SK-N-SH (cell line): ENCODE results near the gene SYNJ2. TPM values are rescaled to one million over a fixed set of nuclear protein-coding genes. Genes with fewer than 3 reads are reported as not detected.

Experiments used
- CTCF ChIA-PET: fragments of 300-600, 350-600 bp; formaldehyde crosslinking; extraction: SDS; loops from one replicate; lab custom pipeline; 2021; lab: Yijun Ruan, JAX
- POLR2A ChIA-PET: fragments of 350-600 bp; sonication (Branson Sonifier 250); formaldehyde crosslinking; extraction: SDS; loops from one replicate; lab custom pipeline; 2020; ENCODE audit warnings: antibody characterized with exemption, inconsistent platforms; lab: Yijun Ruan, JAX
- DNase-seq: peaks from one replicate; pipeline ENCODE4 v3.0.0; 2012
- H2AFZ ChIP-seq: fragments of 200-600 bp; sonication (generic); 2 replicates; pipeline ENCODE4 v1.8.1; 2016; ENCODE audit warnings: antibody characterized with exemption, mild to moderate bottlenecking, low read depth
- H3F3A ChIP-seq: fragments of 200-600 bp; sonication (generic); replicated peaks from 2 replicates; pipeline ENCODE3; 2016; ENCODE audit warnings: antibody characterized with exemption, mild to moderate bottlenecking; ENCODE audit not compliant: insufficient read depth
- H3K27ac ChIP-seq, 2 experiments: fragments of 200-500 bp in 1 of 2; fragments of 200-600 bp in 1 of 2; sonication (Bioruptor generic) in 1 of 2; sonication (generic), shearing (Covaris generic) in 1 of 2; 2 replicates each; pipeline versions ENCODE4 v1.5.1 to v1.6.1; 2014 to 2016; ENCODE audit warnings: low read depth in 2 of 2, inconsistent platforms in 1 of 2, low read length in 1 of 2, mild to moderate bottlenecking in 1 of 2, mixed read lengths in 1 of 2
- H3K27me3 ChIP-seq: fragments of 200-600 bp; sonication (generic), shearing (Covaris generic); 2 replicates; pipeline ENCODE4 v1.6.1; 2016; ENCODE audit warnings: mixed run types; ENCODE audit not compliant: insufficient read depth
- H3K36me3 ChIP-seq, 2 experiments: fragments of 200-500 bp in 1 of 2; fragments of 200-600 bp in 1 of 2; sonication (Bioruptor generic) in 1 of 2; sonication (generic) in 1 of 2; replicated peaks in 1 of 2; 2 replicates each; pipeline versions ENCODE3 to v1.5.1; 2014 to 2016; ENCODE audit warnings: low read length in 1 of 2, mild to moderate bottlenecking in 1 of 2; ENCODE audit not compliant: insufficient read depth in 2 of 2, control insufficient read depth in 1 of 2
- H3K4me1 ChIP-seq, 2 experiments: fragments of 200-500 bp in 1 of 2; fragments of 200-600 bp in 1 of 2; sonication (Bioruptor generic) in 1 of 2; sonication (generic), shearing (Covaris generic) in 1 of 2; 2 replicates each; pipeline versions ENCODE4 v1.5.1 to v1.6.1; 2014 to 2016; ENCODE audit warnings: low read depth in 1 of 2, low read length in 1 of 2, mixed run types in 1 of 2; ENCODE audit not compliant: insufficient read depth in 2 of 2, control insufficient read depth in 1 of 2
- H3K4me2 ChIP-seq: fragments of 200-600 bp; sonication (generic), shearing (Covaris generic); 2 replicates; pipeline ENCODE4 v1.6.1; 2017; ENCODE audit warnings: mixed run types
- H3K4me3 ChIP-seq, 2 experiments: fragments of 200-500 bp in 1 of 2; fragments of 200-600 bp in 1 of 2; sonication (Bioruptor generic) in 1 of 2; sonication (generic), shearing (Covaris generic) in 1 of 2; 2 replicates each; pipeline versions ENCODE4 v1.5.1 to v1.8.1; 2014 to 2016; ENCODE audit warnings: low read depth in 2 of 2, inconsistent platforms in 1 of 2, low read length in 1 of 2, mild to moderate bottlenecking in 1 of 2, mixed read lengths in 1 of 2, moderate library complexity in 1 of 2
- H3K79me2 ChIP-seq: fragments of 200-600 bp; sonication (generic); 2 replicates; pipeline ENCODE4 v1.8.1; 2017; ENCODE audit warnings: mild to moderate bottlenecking; ENCODE audit not compliant: insufficient read depth
- H3K9ac ChIP-seq: fragments of 200-600 bp; sonication (generic); 2 replicates; pipeline ENCODE4 v1.6.1; 2017; ENCODE audit warnings: mixed run types
- H3K9me2 ChIP-seq: fragments of 200-600 bp; sonication (generic); 2 replicates; pipeline ENCODE4 v1.6.1; 2017; ENCODE audit warnings: mixed run types
- H3K9me3 ChIP-seq: fragments of 200-600 bp; sonication (generic); 2 replicates; pipeline ENCODE4 v1.6.1; 2017; ENCODE audit warnings: mixed run types, mild to moderate bottlenecking, moderate library complexity
- H4K20me1 ChIP-seq: fragments of 200-600 bp; sonication (generic); 2 replicates; pipeline ENCODE4 v1.6.1; 2017; ENCODE audit warnings: mild to moderate bottlenecking, mixed run types; ENCODE audit not compliant: insufficient read depth
- CHD2 ChIP-seq: fragments of 150-350 bp; IDR thresholded peaks from 2 replicates; pipeline ENCODE4 v1.6.1; 2018; ENCODE audit warnings: low read length; ENCODE audit not compliant: partially characterized antibody
- ELF1 ChIP-seq: IDR thresholded peaks from 2 replicates; pipeline ENCODE4 v1.4.0; 2012
- EP300 ChIP-seq, 2 experiments: IDR thresholded peaks; 2 replicates each; pipeline versions ENCODE4 v1.4.0 to v1.6.1; 2012; ENCODE audit warnings: borderline replicate concordance in 1 of 2, low read depth in 1 of 2, low read length in 1 of 2
- FOXM1 ChIP-seq: IDR thresholded peaks from 2 replicates; pipeline ENCODE4 v1.4.0; 2012; ENCODE audit warnings: low read depth, mild to moderate bottlenecking
- GABPA ChIP-seq: IDR thresholded peaks from 2 replicates; pipeline ENCODE4 v1.4.0; 2012; ENCODE audit warnings: low read depth, mild to moderate bottlenecking
- JUND ChIP-seq: IDR thresholded peaks from 2 replicates; pipeline ENCODE4 v1.4.0; 2012
- MEF2A ChIP-seq: IDR thresholded peaks from 2 replicates; pipeline ENCODE4 v1.4.0; 2012; ENCODE audit warnings: low read depth, borderline replicate concordance
- NRF1 ChIP-seq: IDR thresholded peaks from 2 replicates; pipeline ENCODE4 v1.6.1; 2012; ENCODE audit warnings: low read depth, mild to moderate bottlenecking, low read length
- POLR2AphosphoS5 ChIP-seq: IDR thresholded peaks from 2 replicates; pipeline ENCODE4 v1.6.1; 2012; ENCODE audit warnings: low read depth, low read length
- RAD21 ChIP-seq: IDR thresholded peaks from 2 replicates; pipeline ENCODE4 v1.6.1; 2012; ENCODE audit warnings: mild to moderate bottlenecking, low read length
- RCOR1 ChIP-seq: fragments of 150-350 bp; IDR thresholded peaks from 2 replicates; pipeline ENCODE4 v1.6.1; 2017; ENCODE audit warnings: antibody characterized with exemption, low read length
- TEAD4 ChIP-seq: IDR thresholded peaks from 2 replicates; pipeline ENCODE4 v1.4.0; 2012; ENCODE audit warnings: mild to moderate bottlenecking, borderline replicate concordance; ENCODE audit not compliant: insufficient read depth
- YY1 ChIP-seq: IDR thresholded peaks from 2 replicates; pipeline ENCODE4 v1.4.0; 2012; ENCODE audit warnings: low read depth, mild to moderate bottlenecking
- WGBS: methylation state at CpG from one replicate; pipeline ENCODE4 v1.1.6; 2017; ENCODE audit warnings: low lambda C conversion rate; 5-methylcytosine and 5-hydroxymethylcytosine counted together
- polyA plus RNA-seq, 3 experiments: library from polyadenylated mRNA; depleted of rRNA; stranded (reverse); fragments of >200 nt; gene quantifications; 2 replicates each; pipeline ENCODE4 v1.2.3, GENCODE V29; 2012
- TF ChIP-seq, protein P1 (sequence below): IDR thresholded peaks from 2 replicates; pipeline ENCODE4; 2012

The SYNJ2 gene
- polyA plus RNA-seq, 1 of the 3 experiments (the other 2 are of a cell fraction) = 40.0 TPM

DNA sequence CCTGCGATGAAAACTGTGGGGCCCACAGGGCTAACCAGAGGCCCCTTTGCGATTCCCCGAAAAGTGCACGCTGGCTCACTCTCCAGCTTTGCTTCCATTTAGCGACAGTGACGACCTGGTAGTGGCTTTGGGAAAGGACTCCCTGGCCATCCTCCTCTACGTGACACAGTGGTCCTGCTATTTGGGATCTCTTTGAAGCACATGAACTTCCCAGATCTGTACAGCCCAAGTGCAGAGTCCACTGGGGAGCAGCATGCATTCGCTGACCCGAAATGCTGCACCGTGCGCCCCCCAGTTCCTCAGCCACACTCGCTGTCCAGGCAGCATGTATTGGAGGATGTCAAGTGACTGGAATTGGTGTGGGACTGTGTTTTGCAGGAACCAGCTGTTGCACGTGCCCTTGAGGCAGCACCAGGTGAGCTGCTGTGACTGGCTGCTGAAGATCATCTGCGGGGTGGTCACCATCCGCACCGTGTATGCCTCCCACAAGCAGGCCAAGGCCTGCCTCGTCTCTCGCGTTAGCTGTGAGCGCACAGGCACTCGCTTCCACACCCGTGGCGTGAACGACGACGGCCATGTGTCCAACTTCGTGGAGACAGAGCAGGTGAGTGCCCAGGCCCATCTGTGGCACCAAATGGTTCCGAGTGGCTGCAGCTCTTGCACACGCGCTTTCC lies 51.6 kb downstream of the SYNJ2 start:
- peaks cover 13 to 26% of the 10 kb centered on the region in 2 experiments; a peak in 3 of 4 replicates for H3K4me1 ChIP-seq
- no peaks in the 10 kb centered on the region for H3K9me2 ChIP-seq
- peaks cover 6 to 50% of the 10 kb centered on the region in 2 experiments for H3K36me3 ChIP-seq
- no peaks in the 10 kb centered on the region for H4K20me1 ChIP-seq
- H3K27me3 ChIP-seq = no peaks in the 10 kb centered on the region
- TF ChIP-seq, protein P1, sequence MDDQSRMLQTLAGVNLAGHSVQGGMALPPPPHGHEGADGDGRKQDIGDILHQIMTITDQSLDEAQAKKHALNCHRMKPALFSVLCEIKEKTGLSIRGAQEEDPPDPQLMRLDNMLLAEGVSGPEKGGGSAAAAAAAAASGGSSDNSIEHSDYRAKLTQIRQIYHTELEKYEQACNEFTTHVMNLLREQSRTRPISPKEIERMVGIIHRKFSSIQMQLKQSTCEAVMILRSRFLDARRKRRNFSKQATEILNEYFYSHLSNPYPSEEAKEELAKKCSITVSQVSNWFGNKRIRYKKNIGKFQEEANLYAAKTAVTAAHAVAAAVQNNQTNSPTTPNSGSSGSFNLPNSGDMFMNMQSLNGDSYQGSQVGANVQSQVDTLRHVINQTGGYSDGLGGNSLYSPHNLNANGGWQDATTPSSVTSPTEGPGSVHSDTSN = no peak
- no peak for TF ChIP-seq RCOR1
- no peak for TF ChIP-seq EP300 (IDR thresholded peaks at IDR 0.05; ENCODE audit: borderline replicate concordance in 1 of 2, low read depth in 1 of 2, low read length in 1 of 2)
- no peak for TF ChIP-seq CHD2
- no peak for TF ChIP-seq RAD21
- TF ChIP-seq YY1 = no peak
- TF ChIP-seq MEF2A = no peak
- no peak for TF ChIP-seq GABPA
- no peak for TF ChIP-seq TEAD4
- no peak for TF ChIP-seq ELF1
- no peak for TF ChIP-seq POLR2AphosphoS5
- TF ChIP-seq NRF1 = no peak
- ChIA-PET CTCF (no interaction called here), POLR2A (no interaction called here)
- H3K79me2 ChIP-seq = peaks cover 84% of the 10 kb centered on the region
- H3K27ac ChIP-seq = peak overlapping the region in 1 of 2 experiments; percentile 96; a peak in 1 of 4 replicates
- H2AFZ ChIP-seq = no peak overlapping the region
- no peak for DNase-seq
- H3K4me2 ChIP-seq = no peak overlapping the region
- no peak overlapping the region for H3K4me3 ChIP-seq
- no peaks in the 10 kb centered on the region for H3K9me3 ChIP-seq
- no peak overlapping the region; the same call in 1 of the 2 replicates for H3K9ac ChIP-seq
- WGBS = 97% methylated on average over 12 of the region's 30 CpGs
- peaks cover 35% of the 10 kb centered on the region for H3F3A ChIP-seq

DNA sequence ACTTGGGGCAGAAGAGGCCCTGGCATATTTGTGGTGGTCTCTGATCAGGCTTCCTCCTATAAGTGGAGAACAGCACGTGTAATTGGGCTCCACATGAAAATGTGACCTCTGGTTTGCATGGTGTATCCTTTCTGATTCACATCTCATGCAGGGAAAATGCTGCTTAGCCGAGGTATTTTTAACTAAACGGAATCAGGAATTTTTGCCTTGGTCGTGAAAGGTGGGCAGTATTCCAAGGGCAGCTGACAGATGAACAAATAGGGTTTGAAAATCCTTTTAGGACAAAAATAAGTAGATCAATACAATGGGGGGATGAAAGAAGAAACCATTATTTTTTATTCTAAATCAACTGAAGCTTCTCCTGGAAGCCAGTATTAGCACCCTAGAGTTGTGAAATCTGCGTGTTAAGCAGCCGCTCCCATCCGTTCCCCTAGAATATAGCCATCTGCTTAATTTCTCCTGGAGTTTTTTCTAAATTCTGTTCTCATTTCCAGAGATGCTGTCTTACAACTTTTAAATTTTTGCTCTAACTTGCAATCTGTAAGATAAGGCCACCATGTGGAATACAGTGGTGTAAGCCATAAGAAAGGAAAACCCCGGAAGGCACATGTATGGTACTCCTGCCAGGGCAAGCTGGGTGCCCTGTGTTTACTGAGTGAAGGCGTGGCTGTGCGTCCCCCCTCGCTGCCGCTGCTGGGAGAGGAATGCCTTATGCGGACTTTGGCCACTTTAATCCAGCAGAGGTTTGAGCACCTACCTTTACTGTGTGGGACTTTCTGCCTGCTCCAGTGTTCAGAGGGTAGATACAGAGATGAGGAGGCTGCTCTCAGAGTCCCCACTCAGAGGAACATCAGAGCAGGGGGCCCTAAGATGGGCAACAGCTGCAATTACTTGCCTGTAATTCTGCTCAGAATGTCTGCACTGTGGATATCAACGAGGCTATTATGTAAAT lies 52.4 kb downstream of the SYNJ2 start:
- H3K4me3 ChIP-seq = no peak overlapping the region
- H3K9ac ChIP-seq = no peak overlapping the region
- no peak overlapping the region for H3K4me2 ChIP-seq
- H3K9me3 ChIP-seq = no peaks in the 10 kb centered on the region
- 87% methylated on average over 14 of the region's 14 CpGs for WGBS
- H3K36me3 ChIP-seq = peaks cover 6 to 50% of the 10 kb centered on the region in 2 experiments
- H3F3A ChIP-seq = peaks cover 40% of the 10 kb centered on the region
- CTCF ChIA-PET = interaction anchor here (1.1 kb wide), 1 partner anchor 38 kb away, joined by 3 read pairs; no protein-coding TSS in a partner anchor
- H3K4me1 ChIP-seq = peaks cover 13 to 28% of the 10 kb centered on the region in 2 experiments; a peak in 3 of 4 replicates
- H3K27me3 ChIP-seq = no peaks in the 10 kb centered on the region
- no peak for DNase-seq
- POLR2A ChIA-PET = no interaction called here
- no peaks in the 10 kb centered on the region for H4K20me1 ChIP-seq
- peaks cover 82% of the 10 kb centered on the region for H3K79me2 ChIP-seq
- no peaks in the 10 kb centered on the region for H3K9me2 ChIP-seq
- peak overlapping the region in 1 of 2 experiments; percentile 96; a peak in 1 of 4 replicates for H3K27ac ChIP-seq
- H2AFZ ChIP-seq = no peak overlapping the region
- TF ChIP-seq CHD2 (no peak), JUND (no peak), POLR2AphosphoS5 (no peak), GABPA (no peak), FOXM1 (no peak)
- TF ChIP-seq, protein P1 = no peak
